Measurements from ENCODE around the gene VWA1.
A peak's percentile ranks its signal among the peaks of the same experiment; 100 is the strongest.
"Not testable (repeated sequence)": the region's sequence is repeated elsewhere in the genome, so short reads cannot be mapped to it uniquely, and the experiment has no call there.

The VWA1 gene

GRCh38 chr1:1425753-1426495 lies 9.6 kb upstream of the VWA1 start:
- DNase-seq: no peak

- DNase-seq: no peak
Measured at GRCh38 chr1:1426496-1427105, 8.9 kb upstream of the VWA1 start.

GRCh38 chr1:1427106-1427819 lies 8.2 kb upstream of the VWA1 start:
- DNase-seq: peak; percentile 55

- no peak for DNase-seq
Measured at GRCh38 chr1:1427820-1428148, 7.7 kb upstream of the VWA1 start.

- DNase-seq: no peak
Measured at GRCh38 chr1:1428174-1428573, 7.3 kb upstream of the VWA1 start.

- not testable (repeated sequence) for DNase-seq
Measured at GRCh38 chr1:1428967-1429366, 6.5 kb upstream of the VWA1 start.

GRCh38 chr1:1429671-1430073 lies 5.8 kb upstream of the VWA1 start:
- no peak for DNase-seq

- DNase-seq: peak; percentile 56
Measured at GRCh38 chr1:1430114-1430982, 5.1 kb upstream of the VWA1 start.

GRCh38 chr1:1430992-1431844 lies 4.3 kb upstream of the VWA1 start:
- peak; percentile 30 for DNase-seq

- DNase-seq: peak; percentile 52
Measured at GRCh38 chr1:1431845-1432273, 3.6 kb upstream of the VWA1 start.

- no peak for DNase-seq
Measured at GRCh38 chr1:1432274-1432950, 3.1 kb upstream of the VWA1 start.

GRCh38 chr1:1432951-1433803 lies 2.3 kb upstream of the VWA1 start:
- peak; percentile 81 for DNase-seq

- peak; percentile 61 for DNase-seq
Measured at GRCh38 chr1:1433804-1434130, 1.7 kb upstream of the VWA1 start.

- peak; percentile 54 for DNase-seq
Measured at GRCh38 chr1:1434131-1434823, 1.2 kb upstream of the VWA1 start.

GRCh38 chr1:1434824-1435105 lies 725 bp upstream of the VWA1 start:
- peak; percentile 38 for DNase-seq

GRCh38 chr1:1435911-1436629 lies 580 bp downstream of the VWA1 start:
- peak; percentile 79 for DNase-seq

- no peak for DNase-seq
Measured at GRCh38 chr1:1436630-1437032, 1.1 kb downstream of the VWA1 start.

GRCh38 chr1:1437033-1437903 lies 1.8 kb downstream of the VWA1 start:
- peak; percentile 59 for DNase-seq

Measured in 8988T (cell line).